PFSK-1 (cell line): ENCODE data around the gene KCNQ1.

Experiments used
- POLR2AphosphoS5 ChIP-seq: IDR thresholded peaks from 2 replicates; pipeline ENCODE4 v1.6.1; 2012; ENCODE audit warnings: low read depth, mild to moderate bottlenecking, control low read depth, low read length, moderate library complexity
- REST ChIP-seq, 2 experiments: IDR thresholded peaks; 2 replicates each; pipeline versions ENCODE4 v1.6.1 to v1.8.0; 2011 to 2012; ENCODE audit warnings: low read depth in 2 of 2, low read length in 2 of 2, control low read depth in 1 of 2, inconsistent platforms in 1 of 2, mild to moderate bottlenecking in 1 of 2, moderate library complexity in 1 of 2; ENCODE audit not compliant: insufficient read depth in 1 of 2
- SIN3A ChIP-seq: IDR thresholded peaks from 2 replicates; pipeline ENCODE4 v1.6.1; 2012; ENCODE audit warnings: mild to moderate bottlenecking, low read length, moderate library complexity, borderline replicate concordance; ENCODE audit not compliant: insufficient read depth
- TAF1 ChIP-seq: IDR thresholded peaks from 2 replicates; pipeline ENCODE4 v1.6.1; 2012; ENCODE audit warnings: low read length, control low read depth, borderline replicate concordance; ENCODE audit not compliant: insufficient read depth

DNA sequence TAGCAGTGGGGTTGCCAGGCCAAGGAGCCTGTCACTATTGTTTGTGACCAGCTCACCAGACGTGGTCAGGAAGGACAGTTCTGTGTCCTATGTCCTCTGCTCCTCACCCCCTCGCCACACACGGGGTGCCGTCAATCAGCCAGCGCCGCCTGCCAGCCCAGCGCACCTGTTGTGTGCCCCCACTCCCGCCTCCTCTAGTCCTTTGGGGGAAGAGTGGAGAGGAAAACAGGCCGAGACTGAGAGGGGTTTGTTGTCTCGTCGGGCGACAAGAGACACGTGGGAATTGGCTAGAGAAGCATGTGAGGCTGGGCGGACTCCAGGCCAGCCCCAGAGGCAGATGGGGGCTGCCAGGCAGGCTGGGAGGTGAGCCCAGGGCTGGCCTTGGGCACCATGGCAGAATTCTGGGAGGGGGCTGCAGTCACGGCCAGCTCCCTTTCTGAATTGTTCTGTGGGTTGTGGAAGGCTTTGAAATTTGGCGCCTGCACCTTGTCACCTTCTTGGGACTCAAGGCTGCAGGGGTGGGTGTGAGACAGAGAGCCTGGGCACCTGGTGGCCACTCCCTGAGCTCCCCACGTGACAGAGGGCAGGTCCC, 258.1 kb downstream of the KCNQ1 start:
- TF ChIP-seq REST (IDR thresholded peaks at IDR 0.05; ENCODE audit: insufficient read depth in 1 of 2, low read depth in 2 of 2, low read length in 2 of 2), result no peak
- no peak for TF ChIP-seq POLR2AphosphoS5
- TF ChIP-seq TAF1, result no peak
- no peak for TF ChIP-seq SIN3A
